Stimulated activated CD4-positive, alpha-beta T cell treated with anti-CD3 and anti-CD28 coated beads, Interleukin-1b, Interleukin-23, amount 100 ng/mL, for 1 hour (primary cell): ENCODE results near the gene TNFRSF8.
"Not testable (repeated sequence)": the region's sequence is repeated elsewhere in the genome, so short reads cannot be mapped to it uniquely, and the experiment has no call there.

Experiments
- DNase-seq, 2 donors: peaks; one replicate each; pipeline ENCODE4 v3.0.0-alpha.2; 2020; ENCODE audit warnings: low read depth in 2 of 2

TNFRSF8 gene

GRCh38 chr1:12038356-12039163 is 24.5 kb upstream of the TNFRSF8 start:
- no peak for DNase-seq

- no peak for DNase-seq
These were observed 24.0 kb upstream of the TNFRSF8 start for GRCh38 chr1:12039164-12039525.

GRCh38 chr1:12039824-12040456 is 23.2 kb upstream of the TNFRSF8 start:
- DNase-seq, result not testable (repeated sequence)

- DNase-seq, result no peak
These were observed 22.5 kb upstream of the TNFRSF8 start for GRCh38 chr1:12040457-12041051.

GRCh38 chr1:12044187-12044877 is 18.8 kb upstream of the TNFRSF8 start:
- DNase-seq, result not testable (repeated sequence)

GRCh38 chr1:12046749-12047119 is 16.4 kb upstream of the TNFRSF8 start:
- DNase-seq, result no peak

- peak in 1 of 2 donors; percentile 32 for DNase-seq
These were observed 15.8 kb upstream of the TNFRSF8 start for GRCh38 chr1:12047120-12047876.

GRCh38 chr1:12048372-12048771 is 14.7 kb upstream of the TNFRSF8 start:
- DNase-seq, result no peak

GRCh38 chr1:12049616-12050015 is 13.5 kb upstream of the TNFRSF8 start:
- no peak for DNase-seq

- no peak for DNase-seq
These were observed 11.7 kb upstream of the TNFRSF8 start for GRCh38 chr1:12051361-12051760.

GRCh38 chr1:12052008-12052573 is 11.0 kb upstream of the TNFRSF8 start:
- no peak for DNase-seq

GRCh38 chr1:12052997-12053686 is 10.0 kb upstream of the TNFRSF8 start:
- no peak for DNase-seq

- no peak for DNase-seq
These were observed 9.2 kb upstream of the TNFRSF8 start for GRCh38 chr1:12053752-12054548.

- DNase-seq, result no peak
These were observed 7.8 kb upstream of the TNFRSF8 start for GRCh38 chr1:12055259-12055658.

- no peak for DNase-seq
These were observed 6.7 kb upstream of the TNFRSF8 start for GRCh38 chr1:12056331-12056841.

GRCh38 chr1:12057382-12057781 is 5.7 kb upstream of the TNFRSF8 start:
- DNase-seq, result no peak

GRCh38 chr1:12057940-12058687 is 5.0 kb upstream of the TNFRSF8 start:
- no peak for DNase-seq

GRCh38 chr1:12059226-12059625 is 3.9 kb upstream of the TNFRSF8 start:
- DNase-seq, result no peak
